NK-92 (cell line): ENCODE results near the gene CAND2.

Experiments used
- DNase-seq: peaks from one replicate; lab custom pipeline; 2025; ENCODE audit not compliant: unreplicated experiment; lab: John Stamatoyannopoulos, UW

The CAND2 gene

GRCh38 chr3:12882336-12883310 is 86.1 kb downstream of the CAND2 start:
- DNase-seq, result no peak

- no peak for DNase-seq
Observed at GRCh38 chr3:12884186-12884680, 87.8 kb downstream of the CAND2 start.
